Vagina (tissue), 2 donors: ENCODE results near the gene TCF4.

Experiments used
- CTCF ChIP-seq, 3 experiments: fragments of 450-650 bp in 2 of 3; fragments of 200-600 bp in 1 of 3; sonication (generic) in 1 of 3; IDR thresholded peaks; one replicate each; pipeline ENCODE4 v1.5.1; 2017 to 2019; ENCODE audit warnings: antibody characterized with exemption in 3 of 3, mild to moderate bottlenecking in 2 of 3, moderate library complexity in 2 of 3
- POLR2A ChIP-seq, 2 donors: fragments of 450-650 bp; IDR thresholded peaks; one replicate each; pipeline ENCODE4 v1.6.1; 2017; ENCODE audit warnings: antibody characterized with exemption in 2 of 2, mild to moderate bottlenecking in 2 of 2, moderate library complexity in 2 of 2
- POLR2AphosphoS5 ChIP-seq, 2 donors: sonication (generic); formaldehyde crosslinking; IDR thresholded peaks; one replicate each; pipeline ENCODE4 v1.9.0; 2017; ENCODE audit warnings: antibody characterized with exemption in 2 of 2, mild to moderate bottlenecking in 2 of 2, low read depth in 1 of 2; ENCODE audit not compliant: insufficient read depth in 1 of 2

- no peak for TF ChIP-seq CTCF (IDR thresholded peaks at IDR 0.05)
- TF ChIP-seq POLR2A (IDR thresholded peaks at IDR 0.05), result no peak
- no peak for TF ChIP-seq POLR2AphosphoS5 (IDR thresholded peaks at IDR 0.05; ENCODE audit: insufficient read depth in 1 of 2, low read depth in 1 of 2)
These were observed 263.8 kb downstream of the TCF4 start for GRCh38 chr18:55324166-55324565.
